ENCODE data around the gene CACNA2D1.

DNA sequence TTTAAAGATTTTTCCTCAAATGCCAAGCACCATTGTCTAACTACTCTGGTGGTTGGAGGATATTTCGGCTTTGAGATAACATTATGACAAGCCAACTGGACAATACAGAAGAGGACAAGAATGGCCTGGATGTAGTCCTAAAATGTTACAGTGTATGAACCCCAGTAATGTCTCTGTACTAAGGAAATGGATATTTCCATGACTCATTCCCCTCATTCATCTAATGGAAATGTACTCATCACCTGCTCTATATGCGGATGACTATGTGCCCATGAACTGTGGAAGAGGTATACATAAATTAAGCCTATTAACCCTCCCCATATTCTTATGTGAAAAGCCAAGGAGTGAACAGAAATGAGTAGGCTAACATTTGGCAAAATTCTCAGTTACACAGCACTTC, 207.9 kb downstream of the CACNA2D1 start:
- TF ChIP-seq, protein P1, sequence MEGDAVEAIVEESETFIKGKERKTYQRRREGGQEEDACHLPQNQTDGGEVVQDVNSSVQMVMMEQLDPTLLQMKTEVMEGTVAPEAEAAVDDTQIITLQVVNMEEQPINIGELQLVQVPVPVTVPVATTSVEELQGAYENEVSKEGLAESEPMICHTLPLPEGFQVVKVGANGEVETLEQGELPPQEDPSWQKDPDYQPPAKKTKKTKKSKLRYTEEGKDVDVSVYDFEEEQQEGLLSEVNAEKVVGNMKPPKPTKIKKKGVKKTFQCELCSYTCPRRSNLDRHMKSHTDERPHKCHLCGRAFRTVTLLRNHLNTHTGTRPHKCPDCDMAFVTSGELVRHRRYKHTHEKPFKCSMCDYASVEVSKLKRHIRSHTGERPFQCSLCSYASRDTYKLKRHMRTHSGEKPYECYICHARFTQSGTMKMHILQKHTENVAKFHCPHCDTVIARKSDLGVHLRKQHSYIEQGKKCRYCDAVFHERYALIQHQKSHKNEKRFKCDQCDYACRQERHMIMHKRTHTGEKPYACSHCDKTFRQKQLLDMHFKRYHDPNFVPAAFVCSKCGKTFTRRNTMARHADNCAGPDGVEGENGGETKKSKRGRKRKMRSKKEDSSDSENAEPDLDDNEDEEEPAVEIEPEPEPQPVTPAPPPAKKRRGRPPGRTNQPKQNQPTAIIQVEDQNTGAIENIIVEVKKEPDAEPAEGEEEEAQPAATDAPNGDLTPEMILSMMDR (IDR thresholded peaks at IDR 0.05) = no peak
- no peak for TF ChIP-seq POLR2A (IDR thresholded peaks at IDR 0.05)
- TF ChIP-seq EP300 (IDR thresholded peaks at IDR 0.05) = no peak
